SIG-M5 treated with dmso at 0.1 percent for 504 hours (cell line): ENCODE measurements around the gene ROBO1.

Experiments
- DNase-seq: peaks from one replicate; lab custom pipeline; 2025; ENCODE audit not compliant: unreplicated experiment; lab: John Stamatoyannopoulos, UW

ROBO1 gene

GRCh38 chr3:78992830-78993229, 775.0 kb downstream of the ROBO1 start:
- no peak for DNase-seq

GRCh38 chr3:78992400-78992799, 775.4 kb downstream of the ROBO1 start:
- DNase-seq = no peak

- DNase-seq = no peak
Observed at GRCh38 chr3:78991656-78992055, 776.1 kb downstream of the ROBO1 start.

GRCh38 chr3:78990156-78990555, 777.6 kb downstream of the ROBO1 start:
- no peak for DNase-seq

- DNase-seq = no peak
Observed at GRCh38 chr3:78988324-78988723, 779.5 kb downstream of the ROBO1 start.

GRCh38 chr3:78986416-78987101, 781.2 kb downstream of the ROBO1 start:
- no peak for DNase-seq

- no peak for DNase-seq
Observed at GRCh38 chr3:78985981-78986380, 781.8 kb downstream of the ROBO1 start.

GRCh38 chr3:78979028-78979427, 788.8 kb downstream of the ROBO1 start:
- DNase-seq = no peak

- DNase-seq = no peak
Observed at GRCh38 chr3:78978037-78978436, 789.8 kb downstream of the ROBO1 start.

- no peak for DNase-seq
Observed at GRCh38 chr3:78977073-78977472, 790.7 kb downstream of the ROBO1 start.

- no peak for DNase-seq
Observed at GRCh38 chr3:78976200-78976599, 791.6 kb downstream of the ROBO1 start.

GRCh38 chr3:78974181-78974790, 793.5 kb downstream of the ROBO1 start:
- DNase-seq = no peak

GRCh38 chr3:78972617-78973301, 795.0 kb downstream of the ROBO1 start:
- DNase-seq = no peak

GRCh38 chr3:78970656-78971055, 797.1 kb downstream of the ROBO1 start:
- DNase-seq = no peak

- DNase-seq = no peak
Observed at GRCh38 chr3:78969483-78969882, 798.3 kb downstream of the ROBO1 start.

GRCh38 chr3:78967061-78967460, 800.7 kb downstream of the ROBO1 start:
- DNase-seq = no peak

GRCh38 chr3:78963771-78964170, 804.0 kb downstream of the ROBO1 start:
- DNase-seq = no peak

GRCh38 chr3:78957456-78957855, 810.3 kb downstream of the ROBO1 start:
- no peak for DNase-seq

GRCh38 chr3:78951342-78951945, 816.4 kb downstream of the ROBO1 start:
- no peak for DNase-seq

GRCh38 chr3:78941587-78941986, 826.2 kb downstream of the ROBO1 start:
- DNase-seq = no peak

- DNase-seq = no peak
Observed at GRCh38 chr3:78940626-78941025, 827.2 kb downstream of the ROBO1 start.

- DNase-seq = no peak
Observed at GRCh38 chr3:78940128-78940527, 827.7 kb downstream of the ROBO1 start.
